Measurements from ENCODE around the gene TUBB.

The TUBB gene

DNA sequence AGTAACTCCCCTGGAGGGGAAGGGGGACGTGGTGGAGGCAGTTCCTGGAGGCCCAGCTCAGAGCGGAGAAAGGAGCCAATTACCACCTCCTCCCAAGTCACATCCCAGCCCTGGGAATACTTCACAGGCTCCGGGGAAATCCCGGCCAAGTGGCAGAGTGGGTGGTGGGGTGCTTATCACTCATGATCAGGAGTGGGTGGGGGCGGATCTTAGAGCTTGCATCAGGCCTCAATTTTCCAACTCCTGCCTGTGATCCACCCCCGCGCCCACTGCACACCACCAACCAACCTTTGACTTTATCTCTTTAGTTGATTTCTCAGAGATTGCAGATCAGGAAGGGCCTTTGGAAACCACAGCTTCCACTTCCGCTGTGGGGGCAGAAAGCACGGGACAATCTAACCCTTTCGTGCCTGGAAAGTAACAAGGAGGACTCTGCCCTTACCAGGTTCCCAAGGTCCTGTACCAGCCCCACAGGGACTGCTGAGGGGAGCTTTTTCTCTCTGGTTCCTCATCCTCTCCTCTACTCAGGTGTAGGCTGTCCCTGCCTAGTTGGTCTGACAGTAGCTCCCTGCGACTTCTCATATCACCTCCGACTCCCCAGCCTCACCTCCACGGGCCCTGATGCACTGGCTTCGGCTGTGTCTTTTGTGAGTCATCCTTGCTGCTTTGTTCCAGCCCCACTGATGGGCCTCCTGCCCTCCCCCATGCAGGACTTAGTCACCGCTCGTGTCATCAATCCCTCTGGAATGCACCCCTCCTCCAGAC is 49.1 kb downstream of the TUBB start:
- peak; percentile 95 for DNase-seq (ENCODE audit: low spot score)
- Histone ChIP-seq H3K27ac (ENCODE audit: poor library complexity, severe bottlenecking) (peak overlapping the region; percentile 93), H3K4me3 (ENCODE audit: severe bottlenecking) (peak overlapping the region; percentile 2), H3K36me3 (ENCODE audit: low read depth) (no peaks in the 10 kb centered on the region), H3K27me3 (ENCODE audit: insufficient read depth, poor library complexity, severe bottlenecking) (no peaks in the 10 kb centered on the region), H3K4me1 (ENCODE audit: insufficient read depth, poor library complexity, severe bottlenecking) (peaks cover 21% of the 10 kb centered on the region), H3K9me3 (ENCODE audit: severe bottlenecking) (peaks cover 2% of the 10 kb centered on the region)
- peak; percentile 91 for ATAC-seq (ENCODE audit: low read depth)
- TF ChIP-seq, protein P1, sequence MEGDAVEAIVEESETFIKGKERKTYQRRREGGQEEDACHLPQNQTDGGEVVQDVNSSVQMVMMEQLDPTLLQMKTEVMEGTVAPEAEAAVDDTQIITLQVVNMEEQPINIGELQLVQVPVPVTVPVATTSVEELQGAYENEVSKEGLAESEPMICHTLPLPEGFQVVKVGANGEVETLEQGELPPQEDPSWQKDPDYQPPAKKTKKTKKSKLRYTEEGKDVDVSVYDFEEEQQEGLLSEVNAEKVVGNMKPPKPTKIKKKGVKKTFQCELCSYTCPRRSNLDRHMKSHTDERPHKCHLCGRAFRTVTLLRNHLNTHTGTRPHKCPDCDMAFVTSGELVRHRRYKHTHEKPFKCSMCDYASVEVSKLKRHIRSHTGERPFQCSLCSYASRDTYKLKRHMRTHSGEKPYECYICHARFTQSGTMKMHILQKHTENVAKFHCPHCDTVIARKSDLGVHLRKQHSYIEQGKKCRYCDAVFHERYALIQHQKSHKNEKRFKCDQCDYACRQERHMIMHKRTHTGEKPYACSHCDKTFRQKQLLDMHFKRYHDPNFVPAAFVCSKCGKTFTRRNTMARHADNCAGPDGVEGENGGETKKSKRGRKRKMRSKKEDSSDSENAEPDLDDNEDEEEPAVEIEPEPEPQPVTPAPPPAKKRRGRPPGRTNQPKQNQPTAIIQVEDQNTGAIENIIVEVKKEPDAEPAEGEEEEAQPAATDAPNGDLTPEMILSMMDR (IDR thresholded peaks at IDR 0.05; ENCODE audit: poor library complexity, severe bottlenecking): no peak

DNA sequence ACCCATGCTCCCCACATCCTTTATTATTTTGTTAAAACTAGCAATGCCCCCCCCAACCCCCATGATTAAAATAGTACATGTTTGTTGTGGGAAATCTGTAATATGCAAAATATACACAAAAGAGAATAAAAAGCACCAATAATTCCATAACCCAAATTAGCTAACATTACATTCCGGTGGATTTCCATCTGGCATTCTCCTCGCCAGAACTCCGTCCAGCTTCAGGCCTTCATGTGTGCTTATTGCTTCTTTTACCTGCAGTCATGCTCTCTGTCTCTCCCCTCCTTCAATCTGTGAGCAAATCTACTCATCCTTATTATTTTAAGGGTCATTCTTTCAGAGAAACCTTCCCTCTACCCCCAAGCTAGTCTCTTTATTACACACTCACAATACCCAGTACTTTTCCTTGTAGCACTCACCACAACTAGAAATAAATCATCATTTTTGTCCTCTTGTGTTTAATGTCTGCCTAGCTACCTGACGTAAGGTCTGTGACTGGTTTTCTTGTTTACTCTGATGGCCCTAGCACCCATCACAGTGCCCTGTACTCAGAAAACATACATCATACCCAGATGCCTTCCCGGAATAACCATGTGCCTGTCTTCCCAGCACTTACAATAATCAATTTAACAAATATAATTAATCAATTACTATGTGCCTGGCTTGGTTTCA is 49.8 kb downstream of the TUBB start:
- Histone ChIP-seq H3K9me3 (ENCODE audit: severe bottlenecking) (peaks cover 2% of the 10 kb centered on the region), H3K27ac (ENCODE audit: poor library complexity, severe bottlenecking) (peak overlapping the region; percentile 93), H3K4me3 (ENCODE audit: severe bottlenecking) (no peak overlapping the region), H3K27me3 (ENCODE audit: insufficient read depth, poor library complexity, severe bottlenecking) (no peaks in the 10 kb centered on the region), H3K4me1 (ENCODE audit: insufficient read depth, poor library complexity, severe bottlenecking) (peaks cover 21% of the 10 kb centered on the region), H3K36me3 (ENCODE audit: low read depth) (no peaks in the 10 kb centered on the region)
- DNase-seq (ENCODE audit: low spot score) (no peak), ATAC-seq (ENCODE audit: low read depth) (peak; percentile 7; the same call in 1 of the 3 replicates)
- TF ChIP-seq, protein P1 (IDR thresholded peaks at IDR 0.05; ENCODE audit: poor library complexity, severe bottlenecking): no peak

DNA sequence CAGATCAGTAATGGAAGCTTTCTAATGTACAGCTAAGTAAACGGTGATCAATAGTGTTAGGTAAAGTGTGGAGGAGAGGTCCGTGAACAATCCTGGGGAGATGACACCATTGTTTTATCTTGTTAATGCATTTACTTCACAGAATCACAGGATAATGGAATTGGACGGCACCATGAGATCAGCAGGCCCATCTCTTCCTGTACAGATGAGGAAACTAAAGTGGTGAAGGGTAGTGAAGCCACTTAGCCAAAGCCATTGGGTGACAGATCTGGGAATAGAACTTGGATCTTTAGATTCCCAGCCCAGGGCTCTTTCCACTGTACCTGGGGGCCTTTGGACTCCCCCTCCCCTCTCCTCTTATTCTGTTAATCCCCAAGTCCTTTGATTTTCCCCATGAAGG is 50.4 kb downstream of the TUBB start:
- TF ChIP-seq, protein P1 (IDR thresholded peaks at IDR 0.05; ENCODE audit: poor library complexity, severe bottlenecking): no peak
- no peak overlapping the region for H3K4me3 ChIP-seq (ENCODE audit: severe bottlenecking)
- H3K36me3 ChIP-seq (ENCODE audit: low read depth): no peaks in the 10 kb centered on the region
- no peak for DNase-seq (ENCODE audit: low spot score)
- H3K4me1 ChIP-seq (ENCODE audit: insufficient read depth, poor library complexity, severe bottlenecking): peaks cover 26% of the 10 kb centered on the region
- H3K27ac ChIP-seq (ENCODE audit: poor library complexity, severe bottlenecking): peak overlapping the region; percentile 93
- no peaks in the 10 kb centered on the region for H3K27me3 ChIP-seq (ENCODE audit: insufficient read depth, poor library complexity, severe bottlenecking)
- ATAC-seq (ENCODE audit: low read depth): no peak
- H3K9me3 ChIP-seq (ENCODE audit: severe bottlenecking): peaks cover 2% of the 10 kb centered on the region

DNA sequence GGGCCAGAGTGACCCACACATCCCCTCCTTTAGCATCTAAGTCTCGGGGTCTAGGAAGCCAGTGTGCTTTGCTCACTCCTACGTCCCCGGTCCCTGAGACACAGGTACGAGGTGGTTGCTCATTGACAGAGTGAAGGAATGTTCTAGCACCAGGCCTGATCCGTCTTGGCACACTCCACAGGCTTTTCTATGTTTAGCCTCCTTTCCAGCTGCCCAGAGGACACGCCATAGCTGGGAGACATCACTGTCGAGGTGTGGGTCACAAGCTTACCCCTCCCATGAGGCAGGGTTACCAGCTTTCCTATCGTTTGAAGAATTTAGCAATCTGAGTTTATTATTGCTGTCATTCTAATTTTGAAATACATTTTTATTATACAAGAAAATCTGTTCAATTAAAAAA is 54.5 kb downstream of the TUBB start:
- ATAC-seq (ENCODE audit: low read depth) (no peak), DNase-seq (ENCODE audit: low spot score) (no peak)
- Histone ChIP-seq H3K4me3 (ENCODE audit: severe bottlenecking) (no peak overlapping the region), H3K27ac (ENCODE audit: poor library complexity, severe bottlenecking) (peak overlapping the region; percentile 45), H3K27me3 (ENCODE audit: insufficient read depth, poor library complexity, severe bottlenecking) (no peaks in the 10 kb centered on the region), H3K36me3 (ENCODE audit: low read depth) (no peaks in the 10 kb centered on the region), H3K9me3 (ENCODE audit: severe bottlenecking) (no peaks in the 10 kb centered on the region), H3K4me1 (ENCODE audit: insufficient read depth, poor library complexity, severe bottlenecking) (peaks cover 17% of the 10 kb centered on the region)
- TF ChIP-seq, protein P1 (IDR thresholded peaks at IDR 0.05; ENCODE audit: poor library complexity, severe bottlenecking): no peak

Data from RWPE2 (cell line).